Fibroblast of lung (primary cell): ENCODE results near the gene LDLRAD3.

ENCODE experiments used
- EZH2 ChIP-seq: IDR thresholded peaks from 2 replicates; pipeline ENCODE4 v1.5.1; 2012; ENCODE audit warnings: low read length, control low read depth, mild to moderate bottlenecking; ENCODE audit errors: missing control alignments
- TF ChIP-seq, protein P1 (sequence below), 2 donors: IDR thresholded peaks in 1 of 2; conservative IDR thresholded peaks in 1 of 2; 1 replicate in 1 of 2; 2 replicates in 1 of 2; pipeline ENCODE4 v1.5.1; 2011 to 2012; ENCODE audit warnings: low read length in 2 of 2, control low read depth in 1 of 2, inconsistent platforms in 1 of 2, low read depth in 1 of 2, mild to moderate bottlenecking in 1 of 2

DNA sequence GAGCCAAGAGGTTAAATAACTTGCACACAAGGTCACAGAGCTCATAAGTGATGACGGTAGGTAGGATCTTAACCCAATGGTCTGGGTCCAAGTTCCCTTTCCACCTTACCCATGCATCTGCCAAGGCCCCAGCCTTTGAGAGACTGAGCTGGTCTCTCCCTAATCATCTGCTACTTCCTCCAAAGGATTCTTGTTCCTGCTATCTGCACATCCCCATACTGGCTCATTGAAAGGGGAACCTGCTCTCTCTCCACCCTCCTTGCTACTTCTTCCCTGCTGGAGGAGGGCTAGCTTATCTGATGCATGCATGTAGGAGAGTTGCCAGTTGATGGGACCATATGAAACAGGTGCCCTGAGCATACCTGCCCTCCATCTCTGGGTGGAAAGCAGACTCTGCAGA, 297.6 kb downstream of the LDLRAD3 start:
- TF ChIP-seq, protein P1, sequence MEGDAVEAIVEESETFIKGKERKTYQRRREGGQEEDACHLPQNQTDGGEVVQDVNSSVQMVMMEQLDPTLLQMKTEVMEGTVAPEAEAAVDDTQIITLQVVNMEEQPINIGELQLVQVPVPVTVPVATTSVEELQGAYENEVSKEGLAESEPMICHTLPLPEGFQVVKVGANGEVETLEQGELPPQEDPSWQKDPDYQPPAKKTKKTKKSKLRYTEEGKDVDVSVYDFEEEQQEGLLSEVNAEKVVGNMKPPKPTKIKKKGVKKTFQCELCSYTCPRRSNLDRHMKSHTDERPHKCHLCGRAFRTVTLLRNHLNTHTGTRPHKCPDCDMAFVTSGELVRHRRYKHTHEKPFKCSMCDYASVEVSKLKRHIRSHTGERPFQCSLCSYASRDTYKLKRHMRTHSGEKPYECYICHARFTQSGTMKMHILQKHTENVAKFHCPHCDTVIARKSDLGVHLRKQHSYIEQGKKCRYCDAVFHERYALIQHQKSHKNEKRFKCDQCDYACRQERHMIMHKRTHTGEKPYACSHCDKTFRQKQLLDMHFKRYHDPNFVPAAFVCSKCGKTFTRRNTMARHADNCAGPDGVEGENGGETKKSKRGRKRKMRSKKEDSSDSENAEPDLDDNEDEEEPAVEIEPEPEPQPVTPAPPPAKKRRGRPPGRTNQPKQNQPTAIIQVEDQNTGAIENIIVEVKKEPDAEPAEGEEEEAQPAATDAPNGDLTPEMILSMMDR (conservative IDR thresholded peaks at IDR 0.05 in 1 of 2, IDR thresholded peaks at IDR 0.05 in 1 of 2; ENCODE audit: low read depth in 1 of 2, low read length in 2 of 2) = no peak
- no peak for TF ChIP-seq EZH2
